Tibial nerve (tissue), 4 donors: ENCODE data around the gene LRRC46. TPM values are rescaled to one million over a fixed set of nuclear protein-coding genes. Genes with fewer than 3 reads are reported as not detected.
A peak's percentile ranks its signal among the peaks of the same experiment; 100 is the strongest.

Experiments
- DNase-seq, 2 donors: peaks; one replicate each; pipeline ENCODE4 v3.0.0-alpha.2; 2019; ENCODE audit warnings: low spot score in 2 of 2
- H3K27ac ChIP-seq, 4 donors: fragments of 200-600 bp; sonication (generic) in 3 of 4; one replicate each; pipeline ENCODE4 v1.5.1; 2017 to 2019; ENCODE audit warnings: mild to moderate bottlenecking in 1 of 4
- H3K27me3 ChIP-seq, 2 donors: fragments of 200-600 bp; sonication (generic) in 1 of 2; one replicate each; pipeline versions ENCODE4 v1.5.1 to v1.6.0; 2017 to 2019
- H3K36me3 ChIP-seq, 3 donors: fragments of 200-600 bp; sonication (generic); one replicate each; pipeline ENCODE4 v1.5.1; 2018 to 2019
- H3K4me1 ChIP-seq, 4 donors: fragments of 200-600 bp; sonication (generic) in 3 of 4; one replicate each; pipeline ENCODE4 v1.5.1; 2017 to 2019
- H3K4me3 ChIP-seq, 4 donors: fragments of 200-600 bp; sonication (generic) in 3 of 4; one replicate each; pipeline ENCODE4 v1.5.1; 2017 to 2019; ENCODE audit warnings: mild to moderate bottlenecking in 1 of 4, moderate library complexity in 1 of 4
- H3K9me3 ChIP-seq, 4 donors: fragments of 200-600 bp; sonication (generic) in 3 of 4; one replicate each; pipeline ENCODE4 v1.5.1; 2017 to 2019
- EP300 ChIP-seq, 2 donors: sonication (generic); formaldehyde crosslinking; IDR thresholded peaks; one replicate each; pipeline ENCODE4 v1.6.1; 2017; ENCODE audit warnings: antibody characterized with exemption in 2 of 2, mild to moderate bottlenecking in 1 of 2
- POLR2A ChIP-seq, 2 donors: fragments of 450-650 bp; IDR thresholded peaks; one replicate each; pipeline ENCODE4 v1.6.1; 2017; ENCODE audit warnings: antibody characterized with exemption in 2 of 2, mild to moderate bottlenecking in 2 of 2, moderate library complexity in 2 of 2
- WGBS, 2 donors: methylation state at CpG; one replicate each; pipeline ENCODE4 v1.1.5; 2018; 5-methylcytosine and 5-hydroxymethylcytosine counted together
- total RNA-seq, 4 donors: library from RNA; depleted of rRNA; stranded (reverse); fragments of >200 nt; gene quantifications; one replicate each; pipeline ENCODE4 v1.1.0, GENCODE V29; 2016
- TF ChIP-seq, protein P1 (sequence below), 5 experiments: fragments of 200-600 bp in 3 of 5; fragments of 450-650 bp in 2 of 5; sonication (generic) in 3 of 5; IDR thresholded peaks; one replicate each; pipeline ENCODE4 v1.5.1; 2016 to 2019; ENCODE audit warnings: antibody characterized with exemption in 5 of 5, mild to moderate bottlenecking in 3 of 5, moderate library complexity in 2 of 5

The LRRC46 gene
- total RNA-seq, 4 donors from 2014 or later: 0.60 TPM; not detected in 3

DNA sequence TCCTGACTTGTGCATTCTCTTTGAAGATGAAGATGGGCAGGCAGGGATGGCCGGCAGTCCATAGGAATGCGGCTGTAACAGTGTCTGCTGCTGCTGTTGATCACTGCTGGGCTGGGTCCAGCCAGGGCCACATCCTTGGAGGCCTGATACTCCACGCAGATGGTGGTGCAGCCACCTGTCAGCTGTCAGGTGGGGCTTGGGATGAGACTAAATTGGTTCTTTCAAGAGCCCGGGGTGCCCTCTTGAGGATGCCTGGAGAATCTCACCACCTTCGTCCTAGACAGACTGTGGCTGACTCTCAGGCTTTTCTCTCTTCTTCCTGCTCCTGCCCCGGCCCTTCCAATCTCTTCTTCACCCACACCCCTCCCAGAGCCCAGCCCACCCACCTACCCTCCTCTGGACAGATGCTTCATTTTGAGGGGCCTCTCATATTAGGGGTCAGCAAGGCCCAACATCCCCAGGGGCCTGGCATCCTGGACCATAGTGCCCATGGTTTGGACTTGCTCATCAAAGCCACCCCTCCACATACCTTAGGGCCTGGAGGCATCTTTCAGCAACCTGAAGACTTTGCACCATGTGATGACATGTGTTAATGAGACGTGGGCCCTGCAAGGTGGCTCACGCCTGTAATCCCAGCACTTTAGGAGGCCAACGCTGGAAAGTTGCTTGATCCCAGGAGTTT, 29.0 kb upstream of the LRRC46 start:
- H3K36me3 ChIP-seq: peaks cover 0 to 16% (median 5%) of the 10 kb centered on the region in 3 donors
- H3K9me3 ChIP-seq: no peaks in the 10 kb centered on the region
- no peak overlapping the region for H3K4me3 ChIP-seq
- TF ChIP-seq, protein P1, sequence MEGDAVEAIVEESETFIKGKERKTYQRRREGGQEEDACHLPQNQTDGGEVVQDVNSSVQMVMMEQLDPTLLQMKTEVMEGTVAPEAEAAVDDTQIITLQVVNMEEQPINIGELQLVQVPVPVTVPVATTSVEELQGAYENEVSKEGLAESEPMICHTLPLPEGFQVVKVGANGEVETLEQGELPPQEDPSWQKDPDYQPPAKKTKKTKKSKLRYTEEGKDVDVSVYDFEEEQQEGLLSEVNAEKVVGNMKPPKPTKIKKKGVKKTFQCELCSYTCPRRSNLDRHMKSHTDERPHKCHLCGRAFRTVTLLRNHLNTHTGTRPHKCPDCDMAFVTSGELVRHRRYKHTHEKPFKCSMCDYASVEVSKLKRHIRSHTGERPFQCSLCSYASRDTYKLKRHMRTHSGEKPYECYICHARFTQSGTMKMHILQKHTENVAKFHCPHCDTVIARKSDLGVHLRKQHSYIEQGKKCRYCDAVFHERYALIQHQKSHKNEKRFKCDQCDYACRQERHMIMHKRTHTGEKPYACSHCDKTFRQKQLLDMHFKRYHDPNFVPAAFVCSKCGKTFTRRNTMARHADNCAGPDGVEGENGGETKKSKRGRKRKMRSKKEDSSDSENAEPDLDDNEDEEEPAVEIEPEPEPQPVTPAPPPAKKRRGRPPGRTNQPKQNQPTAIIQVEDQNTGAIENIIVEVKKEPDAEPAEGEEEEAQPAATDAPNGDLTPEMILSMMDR (IDR thresholded peaks at IDR 0.05): peak in 4 of 5 experiments; percentile 37 to 49 (median 40)
- TF ChIP-seq EP300 (IDR thresholded peaks at IDR 0.05) (no peak), POLR2A (IDR thresholded peaks at IDR 0.05) (no peak)
- DNase-seq: no peak
- no peaks in the 10 kb centered on the region for H3K27me3 ChIP-seq
- H3K27ac ChIP-seq: no peak overlapping the region
- no peaks in the 10 kb centered on the region for H3K4me1 ChIP-seq
- WGBS, 2 donors: 29 to 35% methylated on average over 9 of the region's 9 CpGs

DNA sequence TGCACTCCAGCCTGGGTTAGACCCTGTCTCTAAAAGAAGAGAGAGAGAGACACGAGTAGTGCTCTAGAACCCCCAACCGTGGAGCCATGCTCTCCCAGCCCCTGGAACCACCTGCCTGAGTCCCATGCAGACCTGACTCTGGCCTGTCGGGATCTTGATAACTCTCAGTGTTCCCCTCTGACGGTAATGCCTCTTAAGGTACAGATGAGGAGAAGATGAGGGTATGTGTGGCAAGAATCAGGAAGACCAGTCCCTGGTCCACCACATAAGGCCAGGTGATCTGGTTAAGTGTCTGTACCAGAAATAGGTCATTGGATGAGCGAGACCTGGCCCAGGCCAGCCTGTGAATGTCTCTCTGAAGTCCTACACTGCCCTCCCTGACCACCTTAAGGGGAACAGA, 28.3 kb upstream of the LRRC46 start:
- H3K4me1 ChIP-seq: no peaks in the 10 kb centered on the region
- no peak overlapping the region for H3K27ac ChIP-seq
- H3K4me3 ChIP-seq: no peak overlapping the region
- H3K9me3 ChIP-seq: no peaks in the 10 kb centered on the region
- no peak for DNase-seq
- peaks cover 0 to 24% (median 12%) of the 10 kb centered on the region in 3 donors for H3K36me3 ChIP-seq
- TF ChIP-seq POLR2A (IDR thresholded peaks at IDR 0.05) (no peak), EP300 (IDR thresholded peaks at IDR 0.05) (no peak)
- TF ChIP-seq, protein P1 (IDR thresholded peaks at IDR 0.05): no peak
- H3K27me3 ChIP-seq: no peaks in the 10 kb centered on the region
- 50 to 63% methylated on average over 5 of the region's 5 CpGs for WGBS, 2 donors

DNA sequence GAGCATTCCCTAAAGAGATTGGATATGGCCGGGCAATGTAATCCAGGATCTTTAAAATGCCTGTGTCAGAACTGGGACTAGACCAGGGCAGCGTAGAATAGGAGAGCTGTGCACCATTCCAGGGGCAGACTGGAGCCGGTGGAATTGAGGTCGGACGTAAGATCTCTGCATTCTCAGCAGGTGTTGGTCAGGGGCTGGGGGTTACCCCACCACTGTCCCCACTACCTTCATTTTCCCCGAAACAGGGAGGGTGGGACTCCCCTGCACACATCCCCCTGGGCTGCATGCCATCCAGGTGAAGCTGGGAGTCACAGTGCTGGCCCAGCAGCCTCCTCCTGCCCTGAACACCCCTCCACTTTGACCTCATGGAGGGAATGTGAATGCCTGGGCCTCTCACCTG, 27.7 kb upstream of the LRRC46 start:
- H3K4me1 ChIP-seq: no peaks in the 10 kb centered on the region
- WGBS, 2 donors: 66 to 74% methylated on average over 6 of the region's 6 CpGs
- H3K9me3 ChIP-seq: no peaks in the 10 kb centered on the region
- no peak overlapping the region for H3K4me3 ChIP-seq
- H3K27me3 ChIP-seq: no peaks in the 10 kb centered on the region
- peaks cover 0 to 29% (median 14%) of the 10 kb centered on the region in 3 donors for H3K36me3 ChIP-seq
- H3K27ac ChIP-seq: no peak overlapping the region
- no peak for DNase-seq
- TF ChIP-seq POLR2A (IDR thresholded peaks at IDR 0.05) (no peak), EP300 (IDR thresholded peaks at IDR 0.05) (no peak)
- TF ChIP-seq, protein P1 (IDR thresholded peaks at IDR 0.05): no peak

DNA sequence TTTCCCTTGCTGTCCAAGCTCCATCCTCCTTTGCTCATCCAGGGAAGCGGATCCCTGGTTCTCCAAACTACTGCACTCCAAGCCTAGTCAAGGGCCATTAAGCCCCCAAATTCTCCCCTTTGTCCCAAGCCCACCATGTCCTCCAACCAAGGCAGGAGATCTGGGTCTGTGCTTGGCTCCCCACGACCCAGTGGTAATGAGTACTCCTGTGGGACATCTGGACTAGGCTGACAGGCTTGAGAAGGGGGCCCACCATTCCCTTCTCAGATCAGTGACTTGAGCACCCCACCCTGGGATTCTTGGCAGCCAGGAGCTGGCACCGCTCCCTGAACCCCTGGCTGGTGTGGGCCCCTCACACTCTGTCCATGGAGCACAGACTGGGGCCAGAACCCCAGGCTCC, 27.0 kb upstream of the LRRC46 start:
- H3K4me3 ChIP-seq: no peak overlapping the region
- H3K4me1 ChIP-seq: no peaks in the 10 kb centered on the region
- WGBS, 2 donors: 72 to 80% methylated on average over 3 of the region's 3 CpGs
- no peaks in the 10 kb centered on the region for H3K27me3 ChIP-seq
- TF ChIP-seq EP300 (IDR thresholded peaks at IDR 0.05) (no peak), POLR2A (IDR thresholded peaks at IDR 0.05) (no peak)
- TF ChIP-seq, protein P1 (IDR thresholded peaks at IDR 0.05): no peak
- H3K36me3 ChIP-seq: peaks cover 0 to 36% (median 20%) of the 10 kb centered on the region in 3 donors
- no peaks in the 10 kb centered on the region for H3K9me3 ChIP-seq
- H3K27ac ChIP-seq: no peak overlapping the region
- no peak for DNase-seq

DNA sequence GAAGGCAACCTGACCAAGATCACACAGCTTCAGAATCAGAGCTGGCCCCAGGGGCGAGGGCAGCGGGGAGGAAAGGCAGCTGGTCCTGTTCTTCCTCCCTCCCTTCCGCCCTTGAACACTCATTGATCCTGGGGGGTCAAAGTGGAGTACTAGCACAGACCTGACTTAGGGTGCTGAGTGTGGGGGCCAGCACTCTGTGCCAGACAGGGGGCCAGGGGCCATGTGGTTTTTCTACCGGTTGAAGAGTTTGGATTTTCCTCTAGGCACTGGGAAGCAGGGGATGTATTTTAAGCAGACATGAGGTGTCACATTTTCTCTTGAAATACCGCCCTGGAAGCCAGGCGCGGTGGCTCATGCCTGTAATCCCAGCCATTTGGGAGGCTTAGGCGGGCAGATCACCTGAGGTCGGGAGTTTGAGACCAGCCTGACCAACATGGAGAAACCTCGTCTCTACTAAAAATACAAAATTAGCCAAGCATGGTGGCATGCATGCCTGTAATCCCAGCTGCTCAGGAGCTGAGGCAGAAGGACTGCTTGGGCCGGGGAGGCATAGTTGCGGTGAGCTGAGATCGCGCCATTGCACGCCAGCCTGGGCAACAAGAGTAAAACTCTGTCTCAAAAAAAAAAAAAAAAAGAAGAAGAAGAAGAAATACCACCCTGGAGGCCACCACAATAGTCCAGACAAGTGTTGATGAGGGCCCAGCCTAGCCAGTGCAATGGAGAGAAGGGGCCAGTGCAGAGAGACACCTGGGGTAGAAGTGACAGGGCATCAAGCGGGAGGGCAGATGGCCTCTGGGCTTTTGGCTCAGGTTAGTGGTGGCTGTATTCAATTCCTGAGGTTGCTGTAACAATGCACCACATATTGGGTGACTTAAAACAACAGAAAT, 25.2 kb upstream of the LRRC46 start:
- Histone ChIP-seq H3K9me3 (no peaks in the 10 kb centered on the region), H3K27me3 (no peaks in the 10 kb centered on the region), H3K4me3 (no peak overlapping the region), H3K36me3 (peaks cover 0 to 50% (median 21%) of the 10 kb centered on the region in 3 donors), H3K4me1 (peaks cover 0 to 15% (median 3%) of the 10 kb centered on the region in 4 donors), H3K27ac (no peak overlapping the region)
- no peak for DNase-seq
- 88 to 89% methylated on average over 15 to 16 of the region's 16 CpGs for WGBS, 2 donors
- TF ChIP-seq, protein P1 (IDR thresholded peaks at IDR 0.05): no peak
- TF ChIP-seq EP300 (IDR thresholded peaks at IDR 0.05): no peak
- no peak for TF ChIP-seq POLR2A (IDR thresholded peaks at IDR 0.05)
